Endothelial cell of umbilical vein (primary cell): ENCODE results near the gene SNX25. TPM values are rescaled to one million over a fixed set of nuclear protein-coding genes. Genes with fewer than 3 reads are reported as not detected.
A peak's percentile ranks its signal among the peaks of the same experiment; 100 is the strongest.

ENCODE experiments used
- BruUV-seq: library from RNA; stranded (reverse); fragments of 400-500 nt; replicated peaks from 2 replicates; lab custom pipeline; 2021; lab: Mats Ljungman, UMichigan
- CTCF ChIA-PET: fragments of 300-600, 350-600 bp; sonication (Branson Sonifier 250); formaldehyde crosslinking; loops from one replicate; lab custom pipeline; 2021; ENCODE audit warnings: antibody characterized with exemption, inconsistent platforms; lab: Charles Lee
- POLR2A ChIA-PET: fragments of 300-600, 350-600 bp; sonication (Branson Sonifier 250); formaldehyde crosslinking; loops from one replicate; lab custom pipeline; 2021; ENCODE audit warnings: antibody characterized with exemption, inconsistent platforms; lab: Charles Lee
- DNase-seq: peaks from one replicate; pipeline ENCODE4 v3.0.0-alpha.2; 2011; ENCODE audit warnings: low read depth, low spot score
- FAIRE-seq: peaks from 2 replicates; lab custom pipeline; 2011; peaks lifted over from hg19 to GRCh38; lab: Jason Lieb, UNC
- H2AFZ ChIP-seq: 2 replicates; pipeline ENCODE4 v1.6.0; 2012; ENCODE audit warnings: low read depth, low read length, control low read depth, inconsistent platforms
- H3K27ac ChIP-seq: 2 replicates; pipeline ENCODE4 v1.5.1; 2011; ENCODE audit warnings: low read depth, mild to moderate bottlenecking, control low read depth, low read length, moderate library complexity; ENCODE audit not compliant: insufficient read depth
- H3K27me3 ChIP-seq, 2 experiments: 2 replicates each; pipeline versions ENCODE4 v1.6.0 to v1.6.1; 2011; ENCODE audit warnings: low read length in 2 of 2, mixed read lengths in 1 of 2; ENCODE audit not compliant: control insufficient read depth in 2 of 2, insufficient read depth in 2 of 2
- H3K36me3 ChIP-seq, 2 experiments: 2 replicates in 1 of 2; 3 replicates in 1 of 2; pipeline ENCODE4 v1.5.1; 2011; ENCODE audit warnings: low read length in 2 of 2, mild to moderate bottlenecking in 1 of 2, moderate library complexity in 1 of 2; ENCODE audit not compliant: control insufficient read depth in 2 of 2, insufficient read depth in 2 of 2; ENCODE audit errors: extremely low read depth in 1 of 2
- H3K4me1 ChIP-seq: 3 replicates; pipeline ENCODE4 v1.5.1; 2011; ENCODE audit warnings: mild to moderate bottlenecking, low read length; ENCODE audit not compliant: control insufficient read depth, insufficient read depth; ENCODE audit errors: extremely low read depth
- H3K4me2 ChIP-seq: 2 replicates; pipeline ENCODE4 v1.6.1; 2011; ENCODE audit warnings: low read length, control low read depth, mixed read lengths; ENCODE audit not compliant: insufficient read depth
- H3K4me3 ChIP-seq, 3 experiments: fragments of 200-600 bp in 1 of 3; sonication (generic), shearing (Covaris generic) in 1 of 3; replicated peaks in 1 of 3; 2 replicates each; pipeline ENCODE4 v1.5.1; 2011 to 2016; ENCODE audit warnings: control low read depth in 3 of 3, low read length in 3 of 3, mild to moderate bottlenecking in 2 of 3, inconsistent platforms in 1 of 3, low read depth in 1 of 3, moderate library complexity in 1 of 3; ENCODE audit not compliant: insufficient read depth in 1 of 3
- H3K79me2 ChIP-seq: 2 replicates; pipeline ENCODE4 v1.6.0; 2012; ENCODE audit warnings: low read length, inconsistent platforms; ENCODE audit not compliant: control insufficient read depth, insufficient read depth
- H3K9ac ChIP-seq: replicated peaks from 2 replicates; pipeline ENCODE3; 2011; ENCODE audit warnings: low read length, control low read depth; ENCODE audit not compliant: insufficient read depth; ENCODE audit errors: extremely low read depth
- H3K9me1 ChIP-seq: replicated peaks from 3 replicates; pipeline ENCODE4 v1.6.0; 2011; ENCODE audit warnings: mild to moderate bottlenecking, low read length; ENCODE audit not compliant: control insufficient read depth, insufficient read depth; ENCODE audit errors: extremely low read depth
- H3K9me3 ChIP-seq: replicated peaks from 2 replicates; pipeline ENCODE4 v1.5.1; 2012; ENCODE audit warnings: low read length, inconsistent platforms; ENCODE audit not compliant: control insufficient read depth, insufficient read depth
- H4K20me1 ChIP-seq: replicated peaks from 2 replicates; pipeline ENCODE3; 2011; ENCODE audit warnings: mild to moderate bottlenecking, low read length; ENCODE audit not compliant: control insufficient read depth, insufficient read depth; ENCODE audit errors: extremely low read depth
- CTCF ChIP-seq, 2 donors: IDR thresholded peaks; 1 replicate in 1 of 2; 2 replicates in 1 of 2; pipeline ENCODE4 v1.5.1; 2011; ENCODE audit warnings: low read length in 2 of 2, mild to moderate bottlenecking in 2 of 2, moderate library complexity in 2 of 2, control low read depth in 1 of 2, inconsistent platforms in 1 of 2, low read depth in 1 of 2; ENCODE audit not compliant: insufficient read depth in 1 of 2; ENCODE audit errors: extremely low read depth in 1 of 2
- EZH2 ChIP-seq: IDR thresholded peaks from 2 replicates; pipeline ENCODE4 v1.6.1; 2012; ENCODE audit warnings: borderline replicate concordance, low read depth, mild to moderate bottlenecking, moderate library complexity, low read length, inconsistent platforms; ENCODE audit not compliant: severe bottlenecking
- FOS ChIP-seq: IDR thresholded peaks from 2 replicates; pipeline ENCODE4 v1.6.1; 2011; ENCODE audit warnings: mild to moderate bottlenecking, low read length, moderate library complexity, borderline replicate concordance; ENCODE audit not compliant: insufficient read depth
- GATA2 ChIP-seq: IDR thresholded peaks from 2 replicates; pipeline ENCODE4 v1.7.0; 2011; ENCODE audit warnings: low read depth, mild to moderate bottlenecking, moderate library complexity, mixed read lengths, low read length; ENCODE audit not compliant: insufficient read length, insufficient read depth
- JUN ChIP-seq: IDR thresholded peaks from 2 replicates; pipeline ENCODE4 v1.6.1; 2011; ENCODE audit warnings: borderline replicate concordance, low read depth; ENCODE audit not compliant: insufficient read length, insufficient read depth
- MAX ChIP-seq: IDR thresholded peaks from 2 replicates; pipeline ENCODE4 v1.6.1; 2011; ENCODE audit not compliant: insufficient read depth, insufficient read length
- MYC ChIP-seq: IDR thresholded peaks from one replicate; pipeline ENCODE4 v1.6.1; 2011; ENCODE audit warnings: mild to moderate bottlenecking, low read depth, low read length
- POLR2A ChIP-seq: IDR thresholded peaks from 2 replicates; pipeline ENCODE4 v1.6.1; 2012; ENCODE audit warnings: low read depth, mild to moderate bottlenecking, control low read depth, low read length
- POLR2AphosphoS5 ChIP-seq: IDR thresholded peaks from 2 replicates; pipeline ENCODE4 v1.6.1; 2012; ENCODE audit warnings: low read depth, mild to moderate bottlenecking, control low read depth, low read length, moderate library complexity; ENCODE audit not compliant: insufficient read depth
- dilution Hi-C: fragments of 300-500 bp; cut with MboI; formaldehyde crosslinking; loops from one replicate; pipeline ENCODE4 v1.15.0; 2019; ENCODE audit warnings: low sequenced_read_pairs; ENCODE audit not compliant: extremely low pct_ligation_motif_present
- intact Hi-C: fragments of 100-400 bp; cut with micrococcal nuclease; formaldehyde crosslinking; loops from one replicate; pipeline ENCODE4 v1.10.0; 2022
- polyA plus RNA-seq, 4 experiments: library from polyadenylated mRNA; depleted of rRNA in 3 of 4; stranded (reverse) in 3 of 4; unstranded in 1 of 4; fragments of >200 nt; gene quantifications; 2 replicates each; pipeline versions ENCODE4 v1.2.1 to v1.2.3, GENCODE V29; 2011 to 2012; ENCODE audit warnings: missing spikeins in 1 of 4
- total RNA-seq: library from RNA; stranded (reverse); gene quantifications from 2 replicates; pipeline ENCODE4 v1.2.3, GENCODE V29; 2021

SNX25 gene
- total and polyA plus RNA-seq, 2 donors (not counting 3 experiments of a cell fraction or from before 2014, with no cell fraction given) = 6.6 to 16.1 TPM

- FAIRE-seq = peak; percentile 86
- CTCF ChIA-PET = interaction anchor here (1.3 kb wide), 2 partner anchors 95 to 827 kb away, joined by 3 to 4 read pairs; no protein-coding TSS in a partner anchor
- dilution Hi-C loops = no loop called here
These were observed 1.6 kb downstream of the SNX25 start for GRCh38 chr4:185211035-185211434.

GRCh38 chr4:185211641-185212040 lies 2.2 kb downstream of the SNX25 start:
- dilution Hi-C loops = no loop called here
- Histone ChIP-seq H3K4me2 (peak overlapping the region; percentile 84), H3K9me3 (no peaks in the 10 kb centered on the region), H3K79me2 (peaks cover 52% of the 10 kb centered on the region), H2AFZ (no peak overlapping the region), H3K27ac (no peak overlapping the region), H4K20me1 (no peaks in the 10 kb centered on the region), H3K9me1 (no peaks in the 10 kb centered on the region), H3K36me3 (no peaks in the 10 kb centered on the region), H3K4me1 (peaks cover 15% of the 10 kb centered on the region), H3K27me3 (no peaks in the 10 kb centered on the region), H3K4me3 (peak overlapping the region in 2 of 3 experiments; percentile 67 to 88), H3K9ac (no peak overlapping the region)
- BruUV-seq = no TSS peak
- TF ChIP-seq CTCF (IDR thresholded peaks at IDR 0.05; ENCODE audit: extremely low read depth in 1 of 2, insufficient read depth in 1 of 2, low read depth in 1 of 2, low read length in 2 of 2) (no peak), GATA2 (no peak), EZH2 (no peak), POLR2AphosphoS5 (no peak), MYC (no peak), POLR2A (no peak), MAX (no peak), FOS (no peak), JUN (no peak)
- intact Hi-C loops = loop anchor here (2.0 to 5.0 kb wide), 3 partner anchors 36 to 69 kb away; partner anchors contain the start of gene SLC25A4
- no peak for DNase-seq
- POLR2A ChIA-PET = no interaction called here
- FAIRE-seq = peak; percentile 33
- CTCF ChIA-PET = interaction anchor here (1.3 kb wide), 1 partner anchor 826 kb away, joined by 3 read pairs; no protein-coding TSS in a partner anchor

More at GRCh38 chr4:185211035-185211434, 1.6 kb downstream of the SNX25 start:
- intact Hi-C loops = loop anchor here (2.0 to 5.0 kb wide), 3 partner anchors 36 to 68 kb away; partner anchors contain the start of gene SLC25A4
- POLR2A ChIA-PET = no interaction called here
- Histone ChIP-seq H3K9me3 (no peaks in the 10 kb centered on the region), H3K9ac (peak overlapping the region; percentile 84), H3K9me1 (no peaks in the 10 kb centered on the region), H3K4me3 (peak overlapping the region; percentile 67 to 90 (median 88)), H3K79me2 (peaks cover 48% of the 10 kb centered on the region), H3K4me2 (peak overlapping the region; percentile 84), H3K36me3 (no peaks in the 10 kb centered on the region), H3K27me3 (no peaks in the 10 kb centered on the region), H3K27ac (peak overlapping the region; percentile 51), H3K4me1 (peaks cover 17% of the 10 kb centered on the region), H4K20me1 (no peaks in the 10 kb centered on the region), H2AFZ (peak overlapping the region; percentile 62)
- no peak for TF ChIP-seq GATA2
- TSS peak; percentile 36 for BruUV-seq
- DNase-seq = peak; percentile 48
